AG04449 (cell line): Measurements from ENCODE around the gene COA6.

Experiments used
- CTCF ChIA-PET: fragments of 350-600 bp; formaldehyde crosslinking; extraction: SDS; loops from one replicate; lab custom pipeline; 2021; ENCODE audit warnings: antibody characterized with exemption; lab: Yijun Ruan, JAX
- POLR2A ChIA-PET: fragments of 400-600, 350-600 bp; formaldehyde crosslinking; extraction: SDS; loops from one replicate; lab custom pipeline; 2020; ENCODE audit warnings: antibody characterized with exemption, inconsistent platforms; lab: Yijun Ruan, JAX
- DNase-seq: peaks from one replicate; pipeline ENCODE4 v3.0.0-alpha.2; 2010; ENCODE audit warnings: low read depth, low spot score
- H3K4me3 ChIP-seq: 2 replicates; pipeline ENCODE4 v1.5.1; 2011; ENCODE audit warnings: low read depth, mild to moderate bottlenecking, control low read depth, low read length
- CTCF ChIP-seq: IDR thresholded peaks from one replicate; pipeline ENCODE4 v1.5.1; 2011; ENCODE audit warnings: mild to moderate bottlenecking, moderate library complexity, low read length, control low read depth, inconsistent platforms; ENCODE audit not compliant: insufficient read depth; ENCODE audit errors: missing control alignments

Gene COA6

DNA sequence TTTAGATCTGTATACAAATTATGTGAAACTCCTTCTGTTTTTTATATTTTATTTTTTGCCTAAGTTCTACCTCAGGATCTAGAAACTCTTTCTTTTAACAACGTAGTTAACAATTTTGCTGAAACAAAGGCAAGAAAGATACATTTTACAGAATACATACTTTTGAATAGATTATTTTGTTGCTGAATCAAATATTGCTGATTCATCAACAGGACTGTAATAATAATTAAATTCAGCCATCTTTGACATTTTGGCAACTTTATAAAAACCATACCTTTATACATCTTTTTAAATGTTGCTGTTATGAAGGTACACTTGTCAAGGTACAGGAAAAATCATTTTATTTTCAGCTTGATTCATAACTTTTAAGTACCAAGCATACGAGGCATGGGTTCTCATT lies 10.7 kb upstream of the COA6 start:
- ChIA-PET CTCF (no interaction called here), POLR2A (no interaction called here)
- no peak overlapping the region for H3K4me3 ChIP-seq
- no peak for TF ChIP-seq CTCF
- DNase-seq = no peak

DNA sequence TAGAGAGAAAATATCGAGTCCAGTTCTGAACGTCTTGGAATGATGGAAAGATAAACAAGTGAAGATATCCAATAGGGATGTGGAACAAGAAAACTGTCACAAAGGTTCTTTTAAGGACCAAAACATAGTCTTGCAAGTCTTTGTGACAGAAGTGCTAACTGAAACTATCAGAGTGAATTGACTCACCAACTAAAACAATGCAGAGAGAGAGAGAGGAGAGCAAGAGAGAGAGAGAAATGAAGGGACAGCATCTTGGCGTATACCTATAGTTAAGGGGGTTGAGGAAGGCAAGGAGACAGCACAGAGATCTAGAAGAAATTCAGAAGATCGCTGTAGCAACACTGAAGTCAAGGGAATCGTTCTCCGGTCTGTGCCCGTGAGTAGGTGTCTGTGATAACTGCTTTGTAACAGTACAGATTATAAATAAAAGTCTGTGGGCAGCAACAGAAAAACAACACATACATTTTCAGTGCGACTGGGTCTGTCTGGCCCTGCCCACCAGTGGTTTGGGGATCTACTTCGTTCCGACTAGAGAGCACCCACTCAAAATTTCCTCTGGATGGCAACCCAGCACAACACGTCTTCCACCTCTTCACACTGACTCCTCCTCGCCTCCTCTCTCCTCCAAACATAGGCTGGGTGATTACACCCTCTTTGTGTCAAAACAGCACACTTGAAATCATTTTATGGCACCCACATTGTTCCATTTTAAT lies 4.8 kb upstream of the COA6 start:
- TF ChIP-seq CTCF = no peak
- CTCF ChIA-PET = no interaction called here
- POLR2A ChIA-PET = no interaction called here
- H3K4me3 ChIP-seq = no peak overlapping the region
- DNase-seq = no peak

DNA sequence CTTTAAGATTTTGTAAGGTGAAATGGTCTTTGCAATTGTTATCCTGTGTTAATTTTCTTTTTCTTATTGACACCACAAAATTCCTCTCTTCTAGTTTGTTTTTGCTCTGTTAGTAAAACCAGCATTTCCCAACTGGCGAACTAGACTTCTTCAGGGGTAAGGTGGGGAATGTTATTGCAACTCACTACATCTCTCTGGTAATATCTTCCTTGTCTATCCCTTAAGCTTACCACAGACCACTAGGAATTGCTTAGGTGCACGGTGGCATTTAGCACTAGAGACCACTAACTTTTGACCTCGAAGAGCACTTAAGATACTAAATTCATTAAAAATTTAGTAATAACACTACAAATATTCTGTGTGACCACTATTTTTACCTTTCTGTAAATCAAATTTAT lies 4.2 kb upstream of the COA6 start:
- no peak for DNase-seq
- ChIA-PET CTCF (no interaction called here), POLR2A (no interaction called here)
- TF ChIP-seq CTCF = no peak
- H3K4me3 ChIP-seq = no peak overlapping the region

DNA sequence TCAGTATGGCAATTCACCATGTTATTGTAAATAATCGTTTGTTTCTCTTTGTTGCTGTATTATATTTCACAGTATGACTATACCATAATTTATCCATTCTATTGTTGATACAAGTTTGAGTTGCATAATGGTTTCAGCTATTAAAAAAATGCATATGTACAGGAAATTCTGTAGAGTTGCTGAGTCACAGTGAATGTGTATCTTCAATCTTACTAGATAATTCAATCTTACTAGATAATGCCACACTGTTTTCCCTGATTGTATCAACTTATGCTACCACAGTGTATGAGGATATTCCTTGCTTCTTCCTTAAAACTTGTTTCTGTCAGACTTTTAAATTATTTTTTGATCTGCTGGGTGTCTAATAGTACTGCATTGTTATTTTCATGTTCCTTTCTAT lies 3.5 kb upstream of the COA6 start:
- DNase-seq = no peak
- CTCF ChIA-PET = no interaction called here

DNA sequence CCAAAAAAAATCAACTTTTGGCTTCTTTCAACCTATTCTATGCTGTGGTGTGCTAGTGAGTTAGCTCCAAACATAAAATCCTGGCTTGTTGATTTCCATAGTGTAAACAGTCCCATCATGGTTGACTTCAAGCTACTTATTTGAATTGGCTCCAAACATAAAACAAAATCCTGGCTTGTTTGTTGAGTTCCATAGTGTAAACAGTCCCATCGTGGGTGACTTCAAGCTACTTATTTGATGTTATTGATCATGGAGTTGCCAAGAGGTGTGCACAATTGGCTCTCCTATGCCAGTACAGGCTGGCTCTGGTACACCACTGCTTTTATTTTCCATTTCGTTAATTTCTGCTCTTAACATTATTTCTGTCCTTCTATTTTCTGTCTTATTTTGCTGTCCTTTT lies 1.8 kb upstream of the COA6 start:
- CTCF ChIA-PET = no interaction called here

More for the DNA sequence above, 3.5 kb upstream of the COA6 start:
- POLR2A ChIA-PET = no interaction called here
- no peak overlapping the region for H3K4me3 ChIP-seq
- no peak for TF ChIP-seq CTCF

More for the DNA sequence above, 1.8 kb upstream of the COA6 start:
- no peak for DNase-seq
- H3K4me3 ChIP-seq = no peak overlapping the region
- POLR2A ChIA-PET = no interaction called here
- TF ChIP-seq CTCF = no peak
